ENCODE results near the gene ROBO1.

ROBO1 gene

GRCh38 chr3:79012946-79013362 is 754.8 kb downstream of the ROBO1 start:
- no peak overlapping the region for H3K27ac ChIP-seq
- peak overlapping the region; percentile 4 for H3K4me3 ChIP-seq

GRCh38 chr3:79012530-79012913 is 755.3 kb downstream of the ROBO1 start:
- Histone ChIP-seq H3K4me3 (peak overlapping the region; percentile 4), H3K27ac (peak overlapping the region in 1 of 2 donors; percentile 2)
- DNase-seq (ENCODE audit: low spot score): no peak
- no peak for TF ChIP-seq CTCF (IDR thresholded peaks at IDR 0.05)

More at GRCh38 chr3:79012946-79013362, 754.8 kb downstream of the ROBO1 start:
- TF ChIP-seq CTCF (IDR thresholded peaks at IDR 0.05): no peak
- no peak for DNase-seq (ENCODE audit: low spot score)

GRCh38 chr3:79011821-79012529 is 755.8 kb downstream of the ROBO1 start:
- no peak overlapping the region for H3K27ac ChIP-seq
- TF ChIP-seq CTCF (IDR thresholded peaks at IDR 0.05): no peak

GRCh38 chr3:79009861-79010260 is 757.9 kb downstream of the ROBO1 start:
- Histone ChIP-seq H3K27ac (no peak overlapping the region), H3K4me3 (no peak overlapping the region)
- no peak for DNase-seq (ENCODE audit: low spot score)
- TF ChIP-seq CTCF (IDR thresholded peaks at IDR 0.05): no peak

More at GRCh38 chr3:79011821-79012529, 755.8 kb downstream of the ROBO1 start:
- DNase-seq (ENCODE audit: low spot score): no peak
- H3K4me3 ChIP-seq: no peak overlapping the region

- Histone ChIP-seq H3K27ac (no peak overlapping the region), H3K4me3 (no peak overlapping the region)
- no peak for TF ChIP-seq CTCF (IDR thresholded peaks at IDR 0.05)
- no peak for DNase-seq (ENCODE audit: low spot score)
Observed at GRCh38 chr3:79006077-79006476, 761.7 kb downstream of the ROBO1 start.

- no peak for DNase-seq (ENCODE audit: low spot score)
- H3K4me3 ChIP-seq: no peak overlapping the region
- no peak overlapping the region for H3K27ac ChIP-seq
Observed at GRCh38 chr3:79005084-79005483, 762.7 kb downstream of the ROBO1 start.

More at GRCh38 chr3:79005084-79005483, 762.7 kb downstream of the ROBO1 start:
- TF ChIP-seq CTCF (IDR thresholded peaks at IDR 0.05): no peak

Data from coronary artery (tissue), 2 donors.